A549 (cell line): ENCODE measurements around the gene PPME1. TPM values are rescaled to one million over a fixed set of nuclear protein-coding genes. Genes with fewer than 3 reads are reported as not detected.

Experiments used
- ATAC-seq, 2 experiments: fragments of 200-7000 bp in 1 of 2; fragments of >200 bp in 1 of 2; cut with Nextera tagmentation in 1 of 2; cut with Tn5 transposase in 1 of 2; 3 replicates each; pipeline versions ENCODE4 v1.8.0 to v1.9.1; 2018 to 2020; ENCODE audit warnings: mild to moderate bottlenecking in 1 of 2, moderate library complexity in 1 of 2
- CTCF ChIA-PET: fragments of 300-600 bp; sonication (Branson Sonifier 250); formaldehyde crosslinking; extraction: SDS; loops from one replicate; lab custom pipeline; 2021; ENCODE audit warnings: antibody characterized with exemption, inconsistent platforms; lab: Yijun Ruan, JAX
- POLR2A ChIA-PET: fragments of 350-600 bp; formaldehyde crosslinking; extraction: SDS; loops from one replicate; lab custom pipeline; 2021; ENCODE audit warnings: antibody characterized with exemption, inconsistent platforms; lab: Yijun Ruan, JAX
- DNase-seq, 2 experiments: peaks; one replicate each; pipeline versions ENCODE4 v3.0.0 to v3.0.0-alpha.2; 2011 to 2016; ENCODE audit warnings: low read depth in 1 of 2, low spot score in 1 of 2
- FAIRE-seq: peaks from 2 replicates; lab custom pipeline; 2011; peaks lifted over from hg19 to GRCh38; lab: Jason Lieb, UNC
- H3K27ac ChIP-seq, 2 experiments: fragments of >200 bp; sonication (Bioruptor Twin); formaldehyde crosslinking; 3 replicates each; pipeline ENCODE4 v1.5.1; 2016 to 2017
- H3K4me1 ChIP-seq: fragments of >200 bp; sonication (Bioruptor Twin); formaldehyde crosslinking; 3 replicates; pipeline ENCODE4 v1.6.1; 2016
- H3K4me2 ChIP-seq: fragments of >200 bp; sonication (Bioruptor Twin); formaldehyde crosslinking; 3 replicates; pipeline ENCODE4 v1.6.1; 2016
- H3K4me3 ChIP-seq: fragments of >200 bp; sonication (Bioruptor Twin); formaldehyde crosslinking; 3 replicates; pipeline ENCODE4 v1.5.1; 2016
- H3K9me3 ChIP-seq: fragments of >200 bp; sonication (Bioruptor Twin); formaldehyde crosslinking; 3 replicates; pipeline ENCODE4 v1.6.1; 2016
- BHLHE40 ChIP-seq: IDR thresholded peaks from 2 replicates; pipeline ENCODE4 v1.6.1; 2012; ENCODE audit warnings: low read depth, low read length, inconsistent platforms
- CBX8 ChIP-seq: fragments of 200-600 bp; sonication (generic); IDR thresholded peaks from 2 replicates; pipeline ENCODE4 v1.6.1; 2016
- CEBPB ChIP-seq, 2 experiments: fragments of >200 bp in 1 of 2; sonication (Bioruptor Twin) in 1 of 2; formaldehyde crosslinking in 1 of 2; IDR thresholded peaks; 2 replicates each; pipeline ENCODE4 v1.6.1; 2012 to 2016
- CHD4 ChIP-seq: fragments of 200-600 bp; sonication (generic); IDR thresholded peaks from 2 replicates; pipeline ENCODE4 v1.6.1; 2016; ENCODE audit warnings: antibody characterized with exemption, mild to moderate bottlenecking, borderline replicate concordance
- EHF ChIP-seq: fragments of 250-450 bp; sonication (Bioruptor Pico); IDR thresholded peaks from 2 replicates; pipeline ENCODE4 v1.5.0; 2020; ENCODE audit warnings: mild to moderate bottlenecking
- EHMT2 ChIP-seq: fragments of 200-600 bp; sonication (generic); IDR thresholded peaks from 2 replicates; pipeline ENCODE4 v1.6.1; 2016; ENCODE audit warnings: antibody characterized with exemption, low read depth, mild to moderate bottlenecking, moderate library complexity
- EP300 ChIP-seq, 2 experiments: fragments of >200 bp; sonication (Bioruptor Twin); formaldehyde crosslinking; IDR thresholded peaks; 2 replicates in 1 of 2; 3 replicates in 1 of 2; pipeline ENCODE4 v1.6.1; 2016 to 2017
- ESRRA ChIP-seq: fragments of 150-350 bp; IDR thresholded peaks from 2 replicates; pipeline ENCODE4 v1.6.1; 2014; ENCODE audit warnings: mild to moderate bottlenecking, low read length, borderline replicate concordance
- FOSB ChIP-seq: fragments of 250-450 bp; sonication (Bioruptor Pico); IDR thresholded peaks from 2 replicates; pipeline ENCODE4 v1.5.0; 2020; ENCODE audit warnings: mild to moderate bottlenecking, moderate library complexity
- FOSL2 ChIP-seq, 2 experiments: fragments of 450-650 bp in 1 of 2; fragments of >200 bp in 1 of 2; sonication (Bioruptor Twin) in 1 of 2; formaldehyde crosslinking; IDR thresholded peaks; 2 replicates each; pipeline versions ENCODE4 v1.5.0 to v1.6.1; 2016 to 2020; ENCODE audit warnings: mild to moderate bottlenecking in 1 of 2, moderate library complexity in 1 of 2
- FOXS1 ChIP-seq: fragments of 250-450 bp; sonication (Bioruptor Pico); IDR thresholded peaks from 2 replicates; pipeline ENCODE4 v1.5.0; 2020; ENCODE audit warnings: mild to moderate bottlenecking, moderate library complexity
- GATA3 ChIP-seq: IDR thresholded peaks from 2 replicates; pipeline ENCODE4 v1.6.1; 2012; ENCODE audit warnings: borderline replicate concordance
- HOXA7 ChIP-seq: fragments of 250-450 bp; sonication (Bioruptor Pico); IDR thresholded peaks from 2 replicates; pipeline ENCODE4 v1.5.0; 2020; ENCODE audit warnings: mild to moderate bottlenecking, moderate library complexity
- HOXB13 ChIP-seq: fragments of 250-450 bp; sonication (Bioruptor Pico); IDR thresholded peaks from 2 replicates; pipeline ENCODE4 v1.5.0; 2020; ENCODE audit warnings: low read depth, mild to moderate bottlenecking, moderate library complexity
- HOXB5 ChIP-seq: fragments of 250-450 bp; sonication (Bioruptor Pico); IDR thresholded peaks from 2 replicates; pipeline ENCODE4 v1.5.0; 2020; ENCODE audit warnings: mild to moderate bottlenecking, moderate library complexity
- JUN ChIP-seq, 2 experiments: fragments of >200 bp; sonication (Bioruptor Twin); formaldehyde crosslinking; IDR thresholded peaks; 2 replicates in 1 of 2; 3 replicates in 1 of 2; pipeline ENCODE4 v1.6.1; 2016 to 2017
- JUNB ChIP-seq: fragments of >200 bp; sonication (Bioruptor Twin); formaldehyde crosslinking; IDR thresholded peaks from 2 replicates; pipeline ENCODE4 v1.6.1; 2016
- KDM5A ChIP-seq: fragments of 200-600 bp; sonication (generic); IDR thresholded peaks from 2 replicates; pipeline ENCODE4 v1.6.1; 2016; ENCODE audit warnings: antibody characterized with exemption, mild to moderate bottlenecking
- MAFK ChIP-seq: fragments of 450-650 bp; IDR thresholded peaks from 2 replicates; pipeline ENCODE4 v1.6.1; 2014; ENCODE audit not compliant: partially characterized antibody
- MAZ ChIP-seq: fragments of 150-350 bp; IDR thresholded peaks from 2 replicates; pipeline ENCODE4 v1.6.1; 2014; ENCODE audit warnings: antibody characterized with exemption, low read depth, low read length, borderline replicate concordance
- MYC ChIP-seq: IDR thresholded peaks from 2 replicates; pipeline ENCODE4 v1.6.1; 2012; ENCODE audit warnings: mild to moderate bottlenecking, inconsistent platforms, low read length, improper control_type of control experiment, borderline replicate concordance
- NPAS2 ChIP-seq: fragments of 250-450 bp; sonication (Bioruptor Pico); IDR thresholded peaks from 2 replicates; pipeline ENCODE4 v1.8.0; 2022; ENCODE audit warnings: mild to moderate bottlenecking, moderate library complexity, borderline replicate concordance
- NR3C1 ChIP-seq: fragments of >200 bp; sonication (Bioruptor Twin); formaldehyde crosslinking; IDR thresholded peaks from 3 replicates; pipeline ENCODE4 v1.6.1; 2017
- PHF8 ChIP-seq: fragments of 200-600 bp; sonication (generic); IDR thresholded peaks from 2 replicates; pipeline ENCODE4 v1.6.1; 2016; ENCODE audit warnings: low read depth, mild to moderate bottlenecking, antibody characterized with exemption, moderate library complexity, borderline replicate concordance
- RAD21 ChIP-seq, 2 experiments: fragments of >200 bp in 1 of 2; sonication (Bioruptor Twin) in 1 of 2; formaldehyde crosslinking in 1 of 2; IDR thresholded peaks in 1 of 2; conservative IDR thresholded peaks in 1 of 2; 2 replicates in 1 of 2; 3 replicates in 1 of 2; pipeline ENCODE4 v1.6.1; 2012 to 2018; ENCODE audit warnings: inconsistent platforms in 1 of 2
- RCOR1 ChIP-seq: fragments of 150-350 bp; IDR thresholded peaks from 2 replicates; pipeline ENCODE4 v1.6.1; 2014; ENCODE audit warnings: antibody characterized with exemption, low read length, low read depth
- RNF2 ChIP-seq: fragments of 200-600 bp; sonication (generic); IDR thresholded peaks from 2 replicates; pipeline ENCODE4 v1.6.1; 2016; ENCODE audit warnings: low read depth, mild to moderate bottlenecking, antibody characterized with exemption, moderate library complexity, borderline replicate concordance
- SMC3 ChIP-seq: fragments of >200 bp; sonication (Bioruptor Twin); formaldehyde crosslinking; IDR thresholded peaks from 3 replicates; pipeline ENCODE4 v1.6.1; 2018; ENCODE audit warnings: inconsistent platforms
- SREBF2 ChIP-seq: fragments of 450-650 bp; IDR thresholded peaks from 2 replicates; pipeline ENCODE4 v1.6.1; 2014; ENCODE audit warnings: mild to moderate bottlenecking, moderate library complexity
- TP53 ChIP-seq: fragments of 250-450 bp; sonication (Bioruptor Pico); IDR thresholded peaks from 2 replicates; pipeline ENCODE4 v1.5.0; 2021; ENCODE audit warnings: mild to moderate bottlenecking, moderate library complexity
- ZFP36 ChIP-seq: fragments of 450-650 bp; IDR thresholded peaks from 2 replicates; pipeline ENCODE4 v1.6.1; 2014; ENCODE audit warnings: borderline replicate concordance; ENCODE audit not compliant: partially characterized antibody
- ZSCAN20 ChIP-seq: fragments of 250-450 bp; sonication (Bioruptor Pico); IDR thresholded peaks from 2 replicates; pipeline ENCODE4 v1.8.0; 2022; ENCODE audit warnings: mild to moderate bottlenecking, moderate library complexity
- polyA plus RNA-seq, 4 experiments: library from polyadenylated mRNA; depleted of rRNA in 3 of 4; stranded (reverse); fragments of >200 nt; fragmentation: RNase III in 1 of 4; extraction: RNeasy Plus Mini Kit Qiagen cat#74134 plus additional on column Dnase treatment in 1 of 4; gene quantifications; 2 replicates in 3 of 4; 3 replicates in 1 of 4; pipeline ENCODE4 v1.2.3, GENCODE V29; 2011 to 2017
- TF ChIP-seq, protein P1 (sequence below): IDR thresholded peaks from 2 replicates; pipeline ENCODE4 v1.6.1; 2012
- TF ChIP-seq, protein P2 (sequence below): fragments of >200 bp; sonication (Bioruptor Twin); formaldehyde crosslinking; IDR thresholded peaks from 3 replicates; pipeline ENCODE4 v1.5.1; 2016
- TF ChIP-seq, protein P3 (sequence below): fragments of >200 bp; sonication (Bioruptor Twin); formaldehyde crosslinking; IDR thresholded peaks from 3 replicates; pipeline ENCODE4 v1.6.1; 2016
- TF ChIP-seq, protein P4 (sequence below): IDR thresholded peaks from 2 replicates; pipeline ENCODE4 v1.6.1; 2012; ENCODE audit warnings: low read depth, borderline replicate concordance
- TF ChIP-seq, protein P5 (sequence below): IDR thresholded peaks from 2 replicates; pipeline ENCODE4 v1.6.1; 2012
- TF ChIP-seq, protein P6 (sequence below): fragments of 250-450 bp; sonication (Bioruptor Pico); IDR thresholded peaks from 2 replicates; pipeline ENCODE4 v1.5.0; 2020; ENCODE audit warnings: low read depth, mild to moderate bottlenecking, moderate library complexity

The PPME1 gene
- polyA plus RNA-seq, 2 of the 4 experiments (the other 2 are of a cell fraction) = 82.6 to 89.8 TPM

DNA sequence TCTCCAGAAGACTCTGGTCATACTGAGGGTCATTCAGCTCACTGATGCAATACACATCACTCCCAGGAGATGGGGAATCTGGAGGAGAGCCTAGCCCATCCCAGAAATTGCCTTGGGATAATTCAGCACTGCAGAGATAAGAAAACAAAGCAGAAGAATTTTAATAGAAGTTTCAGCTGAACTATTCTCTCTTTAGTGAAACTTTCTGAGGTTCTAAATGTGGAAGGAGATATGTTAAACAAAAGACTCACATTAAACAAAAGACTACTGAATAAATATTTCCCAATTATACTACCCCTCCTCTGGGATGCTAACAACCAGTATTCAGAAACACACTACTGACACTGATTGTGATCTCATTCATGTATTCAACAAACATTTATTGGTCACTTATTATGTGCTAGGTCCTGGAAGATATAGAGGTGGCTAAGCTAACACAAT lies 48.1 kb upstream of the PPME1 start:
- ATAC-seq (peak; percentile 93 to 98), DNase-seq (peak; percentile 29 to 79), FAIRE-seq (peak; percentile 39)
- Histone ChIP-seq H3K4me1 (peaks cover 32% of the 10 kb centered on the region), H3K4me3 (no peak overlapping the region), H3K4me2 (peak overlapping the region; percentile 53), H3K27ac (peak overlapping the region; percentile 61 to 83), H3K9me3 (no peaks in the 10 kb centered on the region)
- CTCF ChIA-PET = interaction anchor here (0.6 to 1.9 kb wide), 10 partner anchors 9 to 886 kb away, joined by 3 to 11 read pairs (median 4); partner anchors contain the start of genes C2CD3 and PPME1
- POLR2A ChIA-PET = interaction anchor here (1.0 to 1.2 kb wide), 2 partner anchors 48 to 141 kb away, joined by 4 read pairs; partner anchors contain the start of genes C2CD3, PPME1 and UCP2
- TF ChIP-seq RCOR1 (no peak), CBX8 (no peak), TP53 (CRISPR knock-in tag) (no peak), CEBPB (IDR thresholded peaks at IDR 0.05) (peak; percentile 15 to 72; a peak in 2 of 4 replicates), ZSCAN20 (CRISPR knock-in tag) (no peak), HOXA7 (CRISPR knock-in tag) (no peak), EHF (CRISPR knock-in tag) (no peak), JUNB (no peak), ESRRA (no peak), GATA3 (peak; percentile 66; the same call in 1 of the 2 replicates), SMC3 (peak; percentile 27; the same call in 2 of the 3 replicates), FOSL2 (IDR thresholded peaks at IDR 0.05) (no peak), FOSL2 (CRISPR knock-in tag; IDR thresholded peaks at IDR 0.05) (no peak), EP300 (IDR thresholded peaks at IDR 0.05) (peak in 1 of 2 experiments; percentile 21; a peak in 1 of 5 replicates), RNF2 (no peak), BHLHE40 (no peak), MAZ (no peak), PHF8 (no peak), FOSB (no peak), JUN (IDR thresholded peaks at IDR 0.05) (no peak), SREBF2 (no peak), RAD21 (conservative IDR thresholded peaks at IDR 0.05 in 1 of 2, IDR thresholded peaks at IDR 0.05 in 1 of 2) (peak; percentile 19 to 35; a peak in 3 of 5 replicates), NPAS2 (CRISPR knock-in tag) (no peak), EHMT2 (no peak), CHD4 (no peak), HOXB13 (CRISPR knock-in tag) (no peak), MYC (no peak), HOXB5 (CRISPR knock-in tag) (no peak), FOXS1 (CRISPR knock-in tag) (no peak), KDM5A (no peak), NR3C1 (no peak), ZFP36 (no peak), MAFK (no peak)
- TF ChIP-seq, protein P1, sequence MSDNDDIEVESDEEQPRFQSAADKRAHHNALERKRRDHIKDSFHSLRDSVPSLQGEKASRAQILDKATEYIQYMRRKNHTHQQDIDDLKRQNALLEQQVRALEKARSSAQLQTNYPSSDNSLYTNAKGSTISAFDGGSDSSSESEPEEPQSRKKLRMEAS = no peak
- TF ChIP-seq, protein P2, sequence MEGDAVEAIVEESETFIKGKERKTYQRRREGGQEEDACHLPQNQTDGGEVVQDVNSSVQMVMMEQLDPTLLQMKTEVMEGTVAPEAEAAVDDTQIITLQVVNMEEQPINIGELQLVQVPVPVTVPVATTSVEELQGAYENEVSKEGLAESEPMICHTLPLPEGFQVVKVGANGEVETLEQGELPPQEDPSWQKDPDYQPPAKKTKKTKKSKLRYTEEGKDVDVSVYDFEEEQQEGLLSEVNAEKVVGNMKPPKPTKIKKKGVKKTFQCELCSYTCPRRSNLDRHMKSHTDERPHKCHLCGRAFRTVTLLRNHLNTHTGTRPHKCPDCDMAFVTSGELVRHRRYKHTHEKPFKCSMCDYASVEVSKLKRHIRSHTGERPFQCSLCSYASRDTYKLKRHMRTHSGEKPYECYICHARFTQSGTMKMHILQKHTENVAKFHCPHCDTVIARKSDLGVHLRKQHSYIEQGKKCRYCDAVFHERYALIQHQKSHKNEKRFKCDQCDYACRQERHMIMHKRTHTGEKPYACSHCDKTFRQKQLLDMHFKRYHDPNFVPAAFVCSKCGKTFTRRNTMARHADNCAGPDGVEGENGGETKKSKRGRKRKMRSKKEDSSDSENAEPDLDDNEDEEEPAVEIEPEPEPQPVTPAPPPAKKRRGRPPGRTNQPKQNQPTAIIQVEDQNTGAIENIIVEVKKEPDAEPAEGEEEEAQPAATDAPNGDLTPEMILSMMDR = no peak
- TF ChIP-seq, protein P3, sequence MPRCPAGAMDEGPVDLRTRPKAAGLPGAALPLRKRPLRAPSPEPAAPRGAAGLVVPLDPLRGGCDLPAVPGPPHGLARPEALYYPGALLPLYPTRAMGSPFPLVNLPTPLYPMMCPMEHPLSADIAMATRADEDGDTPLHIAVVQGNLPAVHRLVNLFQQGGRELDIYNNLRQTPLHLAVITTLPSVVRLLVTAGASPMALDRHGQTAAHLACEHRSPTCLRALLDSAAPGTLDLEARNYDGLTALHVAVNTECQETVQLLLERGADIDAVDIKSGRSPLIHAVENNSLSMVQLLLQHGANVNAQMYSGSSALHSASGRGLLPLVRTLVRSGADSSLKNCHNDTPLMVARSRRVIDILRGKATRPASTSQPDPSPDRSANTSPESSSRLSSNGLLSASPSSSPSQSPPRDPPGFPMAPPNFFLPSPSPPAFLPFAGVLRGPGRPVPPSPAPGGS = no peak
- TF ChIP-seq, protein P4, sequence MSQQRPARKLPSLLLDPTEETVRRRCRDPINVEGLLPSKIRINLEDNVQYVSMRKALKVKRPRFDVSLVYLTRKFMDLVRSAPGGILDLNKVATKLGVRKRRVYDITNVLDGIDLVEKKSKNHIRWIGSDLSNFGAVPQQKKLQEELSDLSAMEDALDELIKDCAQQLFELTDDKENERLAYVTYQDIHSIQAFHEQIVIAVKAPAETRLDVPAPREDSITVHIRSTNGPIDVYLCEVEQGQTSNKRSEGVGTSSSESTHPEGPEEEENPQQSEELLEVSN = no peak
- TF ChIP-seq, protein P5, sequence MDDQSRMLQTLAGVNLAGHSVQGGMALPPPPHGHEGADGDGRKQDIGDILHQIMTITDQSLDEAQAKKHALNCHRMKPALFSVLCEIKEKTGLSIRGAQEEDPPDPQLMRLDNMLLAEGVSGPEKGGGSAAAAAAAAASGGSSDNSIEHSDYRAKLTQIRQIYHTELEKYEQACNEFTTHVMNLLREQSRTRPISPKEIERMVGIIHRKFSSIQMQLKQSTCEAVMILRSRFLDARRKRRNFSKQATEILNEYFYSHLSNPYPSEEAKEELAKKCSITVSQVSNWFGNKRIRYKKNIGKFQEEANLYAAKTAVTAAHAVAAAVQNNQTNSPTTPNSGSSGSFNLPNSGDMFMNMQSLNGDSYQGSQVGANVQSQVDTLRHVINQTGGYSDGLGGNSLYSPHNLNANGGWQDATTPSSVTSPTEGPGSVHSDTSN = no peak
- TF ChIP-seq, protein P6, sequence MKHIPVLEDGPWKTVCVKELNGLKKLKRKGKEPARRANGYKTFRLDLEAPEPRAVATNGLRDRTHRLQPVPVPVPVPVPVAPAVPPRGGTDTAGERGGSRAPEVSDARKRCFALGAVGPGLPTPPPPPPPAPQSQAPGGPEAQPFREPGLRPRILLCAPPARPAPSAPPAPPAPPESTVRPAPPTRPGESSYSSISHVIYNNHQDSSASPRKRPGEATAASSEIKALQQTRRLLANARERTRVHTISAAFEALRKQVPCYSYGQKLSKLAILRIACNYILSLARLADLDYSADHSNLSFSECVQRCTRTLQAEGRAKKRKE (CRISPR knock-in tag) = no peak
